ENCODE data around the gene RAVER2. TPM values are rescaled to one million over a fixed set of nuclear protein-coding genes. Genes with fewer than 3 reads are reported as not detected.

The RAVER2 gene
- total RNA-seq, 1 experiment from 2014 or later: 15.1 TPM

- CTCF ChIA-PET: interaction anchor here (0.6 kb wide), 1 partner anchor 59 kb away, joined by 5 read pairs; no protein-coding TSS in a partner anchor
- no peak for DNase-seq (ENCODE audit: low read depth, low spot score)
- H3K4me3 ChIP-seq (ENCODE audit: low read depth in 2 of 2, low read length in 2 of 2): no peak overlapping the region
- no peaks in the 10 kb centered on the region for H3K4me1 ChIP-seq (ENCODE audit: control insufficient read depth, insufficient read depth, low read length)
- no TSS peak for BruUV-seq (replicated peaks)
- no peak for TF ChIP-seq POLR2AphosphoS5 (IDR thresholded peaks at IDR 0.05; ENCODE audit: low read depth, low read length)
- POLR2A ChIA-PET: no interaction called here
- intact Hi-C loops (cut with micrococcal nuclease; ENCODE audit: unreplicated experiment) (no loop called here), in situ Hi-C loops (cut with HindIII; ENCODE audit: low pct_unique_long_range_greater_than_20kb, low sequenced_read_pairs) (loop anchor here (25.0 kb wide), 1 partner anchor 91 kb away; no protein-coding TSS in a partner anchor)
- H3K36me3 ChIP-seq (ENCODE audit: control insufficient read depth, insufficient read depth, low read length): no peaks in the 10 kb centered on the region
- H3K9me3 ChIP-seq (ENCODE audit: control insufficient read depth, insufficient read depth, low read depth, low read length): no peaks in the 10 kb centered on the region
- H3K27ac ChIP-seq (ENCODE audit: low read length): no peak overlapping the region
- H3K27me3 ChIP-seq (ENCODE audit: control insufficient read depth, insufficient read depth, low read length): peaks cover 13% of the 10 kb centered on the region
- no peak for ATAC-seq
Measured at GRCh38 chr1:64721135-64721534, 23.7 kb upstream of the RAVER2 start.

GRCh38 chr1:64721576-64722145 lies 23.2 kb upstream of the RAVER2 start:
- no peak for TF ChIP-seq CTCF (IDR thresholded peaks at IDR 0.05)
- TF ChIP-seq POLR2AphosphoS5 (IDR thresholded peaks at IDR 0.05; ENCODE audit: low read depth, low read length): no peak
- TF ChIP-seq REST (IDR thresholded peaks at IDR 0.05; ENCODE audit: insufficient read depth in 1 of 2, low read depth in 2 of 2, low read length in 1 of 2): no peak
- no peak for TF ChIP-seq SIN3A (IDR thresholded peaks at IDR 0.05; ENCODE audit: borderline replicate concordance, insufficient read depth, low read depth, low read length)
- TF ChIP-seq TCF7L2 (IDR thresholded peaks at IDR 0.05; ENCODE audit: low read depth, low read length): no peak
- no TSS peak for BruUV-seq (replicated peaks)
- intact Hi-C loops (cut with micrococcal nuclease; ENCODE audit: unreplicated experiment) (no loop called here), in situ Hi-C loops (cut with HindIII; ENCODE audit: low pct_unique_long_range_greater_than_20kb, low sequenced_read_pairs) (loop anchor here (25.0 kb wide), 1 partner anchor 91 kb away; no protein-coding TSS in a partner anchor)
- H3K27me3 ChIP-seq (ENCODE audit: control insufficient read depth, insufficient read depth, low read length): peaks cover 13% of the 10 kb centered on the region
- ATAC-seq (no peak), DNase-seq (ENCODE audit: low read depth, low spot score) (no peak)
- CTCF ChIA-PET: interaction anchor here (0.6 kb wide), 1 partner anchor 58 kb away, joined by 5 read pairs; no protein-coding TSS in a partner anchor
- no peaks in the 10 kb centered on the region for H3K4me1 ChIP-seq (ENCODE audit: control insufficient read depth, insufficient read depth, low read length)
- no peak overlapping the region for H3K27ac ChIP-seq (ENCODE audit: low read length)
- H3K9me3 ChIP-seq (ENCODE audit: control insufficient read depth, insufficient read depth, low read depth, low read length): no peaks in the 10 kb centered on the region
- no peaks in the 10 kb centered on the region for H3K36me3 ChIP-seq (ENCODE audit: control insufficient read depth, insufficient read depth, low read length)
- H3K4me3 ChIP-seq (ENCODE audit: low read depth in 2 of 2, low read length in 2 of 2): no peak overlapping the region
- POLR2A ChIA-PET: no interaction called here

- H3K4me3 ChIP-seq (ENCODE audit: low read depth in 2 of 2, low read length in 2 of 2): no peak overlapping the region
- H3K4me1 ChIP-seq (ENCODE audit: control insufficient read depth, insufficient read depth, low read length): no peaks in the 10 kb centered on the region
- ChIA-PET POLR2A (no interaction called here), CTCF (no interaction called here)
- TF ChIP-seq TCF7L2 (IDR thresholded peaks at IDR 0.05; ENCODE audit: low read depth, low read length) (no peak), POLR2AphosphoS5 (IDR thresholded peaks at IDR 0.05; ENCODE audit: low read depth, low read length) (no peak), SIN3A (IDR thresholded peaks at IDR 0.05; ENCODE audit: borderline replicate concordance, insufficient read depth, low read depth, low read length) (no peak), REST (IDR thresholded peaks at IDR 0.05; ENCODE audit: insufficient read depth in 1 of 2, low read depth in 2 of 2, low read length in 1 of 2) (no peak)
- H3K27ac ChIP-seq (ENCODE audit: low read length): no peak overlapping the region
- no peak for ATAC-seq
- intact Hi-C loops (cut with micrococcal nuclease; ENCODE audit: unreplicated experiment): no loop called here
- no peaks in the 10 kb centered on the region for H3K9me3 ChIP-seq (ENCODE audit: control insufficient read depth, insufficient read depth, low read depth, low read length)
- no TSS peak for BruUV-seq (replicated peaks)
- in situ Hi-C loops (cut with HindIII; ENCODE audit: low pct_unique_long_range_greater_than_20kb, low sequenced_read_pairs): no loop called here
- no peaks in the 10 kb centered on the region for H3K36me3 ChIP-seq (ENCODE audit: control insufficient read depth, insufficient read depth, low read length)
- no peak for DNase-seq (ENCODE audit: low read depth, low spot score)
- H3K27me3 ChIP-seq (ENCODE audit: control insufficient read depth, insufficient read depth, low read length): peaks cover 10% of the 10 kb centered on the region
Measured at GRCh38 chr1:64727861-64728260, 17.0 kb upstream of the RAVER2 start.
